ENCODE data around the gene EPHA4.

The EPHA4 gene

GRCh38 chr2:221572219-221572820 lies at the start of gene EPHA4:
Gene EPHA4, minus strand, starts transcription at chr2:221572304. Its CDS starts 56 bp downstream, at chr2:221572248.
- peak; percentile 54 to 75 (median 69) for DNase-seq (ENCODE audit: low read depth in 2 of 3, low spot score in 1 of 3)

- no peak for DNase-seq (ENCODE audit: low read depth in 2 of 3, low spot score in 1 of 3)
These were observed 45.9 kb upstream of the EPHA4 start for GRCh38 chr2:221618007-221618406.

GRCh38 chr2:221616561-221616960 lies 44.5 kb upstream of the EPHA4 start:
- DNase-seq (ENCODE audit: low read depth in 2 of 3, low spot score in 1 of 3): no peak

- DNase-seq (ENCODE audit: low read depth in 2 of 3, low spot score in 1 of 3): no peak
These were observed 42.2 kb upstream of the EPHA4 start for GRCh38 chr2:221614274-221614673.

GRCh38 chr2:221612800-221613199 lies 40.7 kb upstream of the EPHA4 start:
- DNase-seq (ENCODE audit: low read depth in 2 of 3, low spot score in 1 of 3): no peak

GRCh38 chr2:221612161-221612560 lies 40.1 kb upstream of the EPHA4 start:
- DNase-seq (ENCODE audit: low read depth in 2 of 3, low spot score in 1 of 3): no peak

- no peak for DNase-seq (ENCODE audit: low read depth in 2 of 3, low spot score in 1 of 3)
These were observed 38.6 kb upstream of the EPHA4 start for GRCh38 chr2:221610675-221611074.

- no peak for DNase-seq (ENCODE audit: low read depth in 2 of 3, low spot score in 1 of 3)
These were observed 38.2 kb upstream of the EPHA4 start for GRCh38 chr2:221610255-221610654.

- DNase-seq (ENCODE audit: low read depth in 2 of 3, low spot score in 1 of 3): no peak
These were observed 36.3 kb upstream of the EPHA4 start for GRCh38 chr2:221608442-221608841.

- DNase-seq (ENCODE audit: low read depth in 2 of 3, low spot score in 1 of 3): no peak
These were observed 34.3 kb upstream of the EPHA4 start for GRCh38 chr2:221606424-221606823.

GRCh38 chr2:221605751-221606240 lies 33.7 kb upstream of the EPHA4 start:
- no peak for DNase-seq (ENCODE audit: low read depth in 2 of 3, low spot score in 1 of 3)

- DNase-seq (ENCODE audit: low read depth in 2 of 3, low spot score in 1 of 3): no peak
These were observed 30.8 kb upstream of the EPHA4 start for GRCh38 chr2:221602938-221603337.

- DNase-seq (ENCODE audit: low read depth in 2 of 3, low spot score in 1 of 3): no peak
These were observed 29.3 kb upstream of the EPHA4 start for GRCh38 chr2:221601376-221601775.

GRCh38 chr2:221600388-221600787 lies 28.3 kb upstream of the EPHA4 start:
- DNase-seq (ENCODE audit: low read depth in 2 of 3, low spot score in 1 of 3): no peak

- no peak for DNase-seq (ENCODE audit: low read depth in 2 of 3, low spot score in 1 of 3)
These were observed 24.1 kb upstream of the EPHA4 start for GRCh38 chr2:221596192-221596591.

- no peak for DNase-seq (ENCODE audit: low read depth in 2 of 3, low spot score in 1 of 3)
These were observed 18.8 kb upstream of the EPHA4 start for GRCh38 chr2:221590861-221591365.

- DNase-seq (ENCODE audit: low read depth in 2 of 3, low spot score in 1 of 3): no peak
These were observed 17.6 kb upstream of the EPHA4 start for GRCh38 chr2:221589696-221590095.

GRCh38 chr2:221588306-221588985 lies 16.3 kb upstream of the EPHA4 start:
- no peak for DNase-seq (ENCODE audit: low read depth in 2 of 3, low spot score in 1 of 3)

- DNase-seq (ENCODE audit: low read depth in 2 of 3, low spot score in 1 of 3): no peak
These were observed 9.9 kb upstream of the EPHA4 start for GRCh38 chr2:221581986-221582385.

GRCh38 chr2:221574231-221574570 lies 2.1 kb upstream of the EPHA4 start:
- no peak for DNase-seq (ENCODE audit: low read depth in 2 of 3, low spot score in 1 of 3)

- DNase-seq (ENCODE audit: low read depth in 2 of 3, low spot score in 1 of 3): peak; percentile 50 to 76 (median 75)
These were observed 1.5 kb upstream of the EPHA4 start for GRCh38 chr2:221573430-221574230.
